Colonic mucosa (tissue), 4 donors: Measurements from ENCODE around the gene ECM2. TPM values are rescaled to one million over a fixed set of nuclear protein-coding genes. Genes with fewer than 3 reads are reported as not detected.
A peak's percentile ranks its signal among the peaks of the same experiment; 100 is the strongest.

Experiments used
- DNase-seq: peaks from one replicate; pipeline ENCODE4 v3.0.0-alpha.2; 2020
- H3K27ac ChIP-seq: fragments of 200-600 bp; one replicate; pipeline ENCODE4 v1.8.0; 2021
- H3K27me3 ChIP-seq: fragments of 200-600 bp; one replicate; pipeline ENCODE4 v1.8.0; 2021
- H3K36me3 ChIP-seq: fragments of 200-600 bp; one replicate; pipeline ENCODE4 v1.8.0; 2021
- H3K4me1 ChIP-seq: fragments of 200-600 bp; one replicate; pipeline ENCODE4 v1.8.0; 2021; ENCODE audit warnings: mild to moderate bottlenecking
- H3K4me3 ChIP-seq: fragments of 200-600 bp; one replicate; pipeline ENCODE4 v1.8.0; 2021
- H3K9ac ChIP-seq, 2 donors: one replicate each; pipeline ENCODE4 v1.7.0; 2013; ENCODE audit warnings: control low read depth in 2 of 2, low read depth in 2 of 2, low read length in 2 of 2
- H3K9me3 ChIP-seq: fragments of 200-600 bp; one replicate; pipeline ENCODE4 v1.8.0; 2021
- CTCF ChIP-seq: fragments of 200-600 bp; IDR thresholded peaks from one replicate; pipeline ENCODE4 v1.8.0; 2022; ENCODE audit warnings: antibody characterized with exemption, mild to moderate bottlenecking
- intact Hi-C: fragments of 100-400 bp; cut with DNase I; formaldehyde crosslinking; loops from one replicate; pipeline ENCODE4 v1.14.1; 2022
- total RNA-seq, 2 donors: library from RNA; stranded (reverse); fragmentation: NEBNext Ultra II Directional in 1 of 2; extraction: Animal tissue kit (Norgen Biotek cat#: 25700) in 1 of 2; gene quantifications; one replicate each; pipeline ENCODE4 v1.2.1, GENCODE V29; 2021
- donor health status: healthy.
- donor health status: DM: no; HTN: no; CAD: no.
- donor health status: DM: no; HTN: no; CAD: no.

ECM2 gene
- total RNA-seq, 2 donors from 2014 or later = 0.30 to 3.8 TPM

GRCh38 chr9:92482329-92482728, 53.5 kb downstream of the ECM2 start, which contains the start of gene ASPN:
TSS of gene ASPN (minus strand) at chr9:92482506.
- no peaks in the 10 kb centered on the region for H3K27me3 ChIP-seq
- no peaks in the 10 kb centered on the region for H3K36me3 ChIP-seq
- H3K4me3 ChIP-seq = no peak within 1 kb of the TSS
- H3K9ac ChIP-seq = no peak within 1 kb of the TSS
- peak within 1 kb of the TSS; percentile 18 for H3K27ac ChIP-seq
- intact Hi-C loops = no loop called here
- no peak for TF ChIP-seq CTCF
- DNase-seq = no peak
- H3K4me1 ChIP-seq = no peaks in the 10 kb centered on the region
- H3K9me3 ChIP-seq = no peaks in the 10 kb centered on the region

GRCh38 chr9:92480986-92481633, 54.7 kb downstream of the ECM2 start:
- no peaks in the 10 kb centered on the region for H3K4me1 ChIP-seq
- H3K9ac ChIP-seq = no peak overlapping the region
- H3K27me3 ChIP-seq = no peaks in the 10 kb centered on the region
- H3K36me3 ChIP-seq = no peaks in the 10 kb centered on the region
- TF ChIP-seq CTCF = no peak
- intact Hi-C loops = no loop called here
- no peak overlapping the region for H3K4me3 ChIP-seq
- no peaks in the 10 kb centered on the region for H3K9me3 ChIP-seq
- peak overlapping the region; percentile 34 for H3K27ac ChIP-seq
- DNase-seq = no peak

- no peak for TF ChIP-seq CTCF
- Histone ChIP-seq H3K9me3 (no peaks in the 10 kb centered on the region), H3K4me3 (no peak overlapping the region), H3K9ac (no peak overlapping the region), H3K36me3 (no peaks in the 10 kb centered on the region), H3K27ac (peak overlapping the region; percentile 34), H3K4me1 (no peaks in the 10 kb centered on the region), H3K27me3 (no peaks in the 10 kb centered on the region)
- DNase-seq = no peak
- intact Hi-C loops = no loop called here
These were observed 55.5 kb downstream of the ECM2 start for GRCh38 chr9:92480291-92480771.

- intact Hi-C loops = no loop called here
- Histone ChIP-seq H3K4me1 (no peaks in the 10 kb centered on the region), H3K36me3 (no peaks in the 10 kb centered on the region), H3K9ac (no peak overlapping the region), H3K4me3 (no peak overlapping the region), H3K27me3 (no peaks in the 10 kb centered on the region), H3K9me3 (no peaks in the 10 kb centered on the region), H3K27ac (peak overlapping the region; percentile 2)
- no peak for DNase-seq
- TF ChIP-seq CTCF = no peak
These were observed 56.4 kb downstream of the ECM2 start for GRCh38 chr9:92479346-92479745.

GRCh38 chr9:92478783-92479182, 57.0 kb downstream of the ECM2 start:
- H3K9me3 ChIP-seq = no peaks in the 10 kb centered on the region
- no peak for DNase-seq
- no peak overlapping the region for H3K9ac ChIP-seq
- H3K4me1 ChIP-seq = no peaks in the 10 kb centered on the region
- intact Hi-C loops = no loop called here
- H3K4me3 ChIP-seq = no peak overlapping the region
- H3K27me3 ChIP-seq = no peaks in the 10 kb centered on the region
- no peaks in the 10 kb centered on the region for H3K36me3 ChIP-seq
- no peak overlapping the region for H3K27ac ChIP-seq
- no peak for TF ChIP-seq CTCF
